Right lobe of liver (tissue), 6 donors: ENCODE data around the gene ARHGEF11. TPM values are rescaled to one million over a fixed set of nuclear protein-coding genes. Genes with fewer than 3 reads are reported as not detected.

Experiments used
- ATAC-seq, 4 donors: fragments of 200-7000 bp; cut with Tn5 transposase; one replicate each; pipeline ENCODE4 v1.9.1; 2020; ENCODE audit warnings: mild to moderate bottlenecking in 4 of 4, moderate library complexity in 4 of 4
- DNase-seq, 3 donors: peaks; one replicate each; pipeline ENCODE4 v3.0.0-alpha.2; 2020
- H3K27ac ChIP-seq, 3 donors: fragments of 200-600 bp; one replicate each; pipeline ENCODE4 v1.8.0; 2022
- H3K27me3 ChIP-seq, 2 donors: fragments of 200-600 bp; one replicate each; pipeline ENCODE4 v1.8.0; 2022
- H3K36me3 ChIP-seq, 4 donors: fragments of 200-600 bp; sonication (generic) in 1 of 4; one replicate each; pipeline versions ENCODE4 v1.5.1 to v1.8.0; 2017 to 2022; ENCODE audit warnings: control low read depth in 1 of 4
- H3K4me1 ChIP-seq, 4 donors: fragments of 200-600 bp; sonication (generic) in 1 of 4; one replicate each; pipeline versions ENCODE4 v1.5.1 to v1.8.0; 2017 to 2022; ENCODE audit warnings: control low read depth in 1 of 4
- H3K4me3 ChIP-seq, 3 donors: fragments of 200-600 bp; one replicate each; pipeline ENCODE4 v1.8.0; 2022
- H3K9me3 ChIP-seq, 4 donors: fragments of 200-600 bp; sonication (generic) in 1 of 4; one replicate each; pipeline versions ENCODE4 v1.5.1 to v1.8.0; 2017 to 2022; ENCODE audit warnings: control low read depth in 1 of 4
- POLR2A ChIP-seq: fragments of 450-650 bp; IDR thresholded peaks from one replicate; pipeline ENCODE4 v1.6.1; 2017; ENCODE audit warnings: antibody characterized with exemption, mild to moderate bottlenecking
- WGBS: methylation state at CpG from one replicate; pipeline ENCODE4 v1.1.6; 2018; ENCODE audit warnings: low coverage, low lambda C conversion rate; ENCODE audit not compliant: insufficient coverage; ENCODE audit errors: missing lambda C conversion rate; 5-methylcytosine and 5-hydroxymethylcytosine counted together
- intact Hi-C, 2 donors: fragments of 100-400 bp; cut with DNase I; formaldehyde crosslinking; loops; one replicate each; pipeline versions ENCODE4 v1.11.2 to v1.14.1; 2022
- total RNA-seq, 6 experiments: library from RNA; depleted of rRNA in 2 of 6; stranded (reverse); fragments of >200 nt in 2 of 6; fragmentation: NEBNext Ultra II Directional in 3 of 6; extraction: Animal tissue kit (Norgen Biotek cat#: 25700) in 3 of 6; gene quantifications; one replicate each; pipeline versions ENCODE4 v1.1.0 to v1.2.4, GENCODE V29; 2016 to 2023
- TF ChIP-seq, protein P1 (sequence below), 4 donors: fragments of 200-600 bp in 3 of 4; fragments of 450-650 bp in 1 of 4; IDR thresholded peaks; one replicate each; pipeline versions ENCODE4 v1.5.1 to v1.8.0; 2016 to 2022; ENCODE audit warnings: antibody characterized with exemption in 4 of 4, mild to moderate bottlenecking in 2 of 4
- donor health status: DM: no; HTN: yes; CAD: no.
- donor health status: DM: no; HTN: no; CAD: no.
- donor health status: DM: no; HTN: no; CAD: no.
- donor health status: DM: no; HTN: yes; CAD: no.
- donor health status: DM: no; HTN: yes; CAD: no.

The ARHGEF11 gene
- total RNA-seq, 6 experiments from 2014 or later = 10.5 to 18.7 (median 12.8) TPM

- WGBS = 64% methylated on average over 2 of the region's 2 CpGs
- Histone ChIP-seq H3K27ac (no peak overlapping the region), H3K4me1 (no peaks in the 10 kb centered on the region), H3K27me3 (no peaks in the 10 kb centered on the region), H3K9me3 (no peaks in the 10 kb centered on the region), H3K4me3 (no peak overlapping the region), H3K36me3 (peaks cover 0 to 65% (median 21%) of the 10 kb centered on the region in 4 donors)
- ATAC-seq (no peak), DNase-seq (no peak)
- TF ChIP-seq POLR2A = no peak
- TF ChIP-seq, protein P1, sequence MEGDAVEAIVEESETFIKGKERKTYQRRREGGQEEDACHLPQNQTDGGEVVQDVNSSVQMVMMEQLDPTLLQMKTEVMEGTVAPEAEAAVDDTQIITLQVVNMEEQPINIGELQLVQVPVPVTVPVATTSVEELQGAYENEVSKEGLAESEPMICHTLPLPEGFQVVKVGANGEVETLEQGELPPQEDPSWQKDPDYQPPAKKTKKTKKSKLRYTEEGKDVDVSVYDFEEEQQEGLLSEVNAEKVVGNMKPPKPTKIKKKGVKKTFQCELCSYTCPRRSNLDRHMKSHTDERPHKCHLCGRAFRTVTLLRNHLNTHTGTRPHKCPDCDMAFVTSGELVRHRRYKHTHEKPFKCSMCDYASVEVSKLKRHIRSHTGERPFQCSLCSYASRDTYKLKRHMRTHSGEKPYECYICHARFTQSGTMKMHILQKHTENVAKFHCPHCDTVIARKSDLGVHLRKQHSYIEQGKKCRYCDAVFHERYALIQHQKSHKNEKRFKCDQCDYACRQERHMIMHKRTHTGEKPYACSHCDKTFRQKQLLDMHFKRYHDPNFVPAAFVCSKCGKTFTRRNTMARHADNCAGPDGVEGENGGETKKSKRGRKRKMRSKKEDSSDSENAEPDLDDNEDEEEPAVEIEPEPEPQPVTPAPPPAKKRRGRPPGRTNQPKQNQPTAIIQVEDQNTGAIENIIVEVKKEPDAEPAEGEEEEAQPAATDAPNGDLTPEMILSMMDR (IDR thresholded peaks at IDR 0.05) = no peak
- intact Hi-C loops = no loop called here
These were observed 87.3 kb downstream of the ARHGEF11 start for GRCh38 chr1:156958247-156958714.

- intact Hi-C loops = no loop called here
- peaks cover 0 to 65% (median 21%) of the 10 kb centered on the region in 4 donors for H3K36me3 ChIP-seq
- no peaks in the 10 kb centered on the region for H3K4me1 ChIP-seq
- no peaks in the 10 kb centered on the region for H3K27me3 ChIP-seq
- no peak overlapping the region for H3K4me3 ChIP-seq
- H3K9me3 ChIP-seq = no peaks in the 10 kb centered on the region
- ATAC-seq (no peak), DNase-seq (no peak)
- TF ChIP-seq POLR2A = no peak
- TF ChIP-seq, protein P1 (IDR thresholded peaks at IDR 0.05) = no peak
- no peak overlapping the region for H3K27ac ChIP-seq
- 83% methylated on average over 2 of the region's 3 CpGs for WGBS
These were observed 87.9 kb downstream of the ARHGEF11 start for GRCh38 chr1:156957634-156958033.

GRCh38 chr1:156956333-156956732 is 89.2 kb downstream of the ARHGEF11 start:
- Histone ChIP-seq H3K36me3 (peaks cover 0 to 63% (median 20%) of the 10 kb centered on the region in 4 donors), H3K4me1 (no peaks in the 10 kb centered on the region), H3K9me3 (no peaks in the 10 kb centered on the region), H3K4me3 (no peak overlapping the region), H3K27ac (no peak overlapping the region), H3K27me3 (no peaks in the 10 kb centered on the region)
- intact Hi-C loops = no loop called here
- DNase-seq = no peak
- no peak for ATAC-seq
- WGBS = 85% methylated on average over 6 of the region's 10 CpGs
- TF ChIP-seq, protein P1 (IDR thresholded peaks at IDR 0.05) = no peak
- no peak for TF ChIP-seq POLR2A

GRCh38 chr1:156953571-156953970 is 92.0 kb downstream of the ARHGEF11 start:
- Histone ChIP-seq H3K4me3 (no peak overlapping the region), H3K27me3 (no peaks in the 10 kb centered on the region), H3K4me1 (no peaks in the 10 kb centered on the region), H3K27ac (no peak overlapping the region), H3K9me3 (no peaks in the 10 kb centered on the region), H3K36me3 (peaks cover 0 to 54% (median 23%) of the 10 kb centered on the region in 4 donors)
- no peak for DNase-seq
- 32% methylated on average over 2 of the region's 2 CpGs for WGBS
- intact Hi-C loops = no loop called here
- TF ChIP-seq, protein P1 (IDR thresholded peaks at IDR 0.05) = no peak
- no peak for TF ChIP-seq POLR2A
- ATAC-seq = no peak

DNA sequence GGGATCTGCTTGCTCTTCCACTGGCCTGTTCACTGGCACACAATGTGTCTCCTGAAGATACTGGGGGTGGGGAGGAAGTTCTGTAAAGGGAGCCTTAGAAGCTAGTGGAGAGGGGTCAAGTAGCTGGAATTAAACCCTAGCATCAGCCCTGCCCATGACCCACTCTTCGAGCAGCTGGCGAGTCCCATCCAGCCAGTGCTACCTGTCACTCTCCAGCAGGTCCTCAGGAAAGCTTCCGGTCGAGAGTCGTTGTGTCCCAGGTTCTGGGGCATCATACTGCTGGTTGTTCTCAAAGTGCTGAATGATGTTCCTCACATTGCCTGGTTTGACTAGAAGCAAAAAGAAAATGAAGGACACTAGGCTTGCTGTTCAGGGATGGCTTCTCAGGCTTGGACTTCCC is 94.2 kb downstream of the ARHGEF11 start:
- no peak for TF ChIP-seq POLR2A
- TF ChIP-seq, protein P1 (IDR thresholded peaks at IDR 0.05) = no peak
- WGBS = 87% methylated on average over 3 of the region's 5 CpGs
- Histone ChIP-seq H3K4me3 (no peak overlapping the region), H3K36me3 (peaks cover 0 to 53% (median 18%) of the 10 kb centered on the region in 4 donors), H3K9me3 (no peaks in the 10 kb centered on the region), H3K27me3 (no peaks in the 10 kb centered on the region), H3K4me1 (no peaks in the 10 kb centered on the region), H3K27ac (no peak overlapping the region)
- DNase-seq = no peak
- intact Hi-C loops = no loop called here
- no peak for ATAC-seq
